ENCODE measurements around the gene PFDN1. TPM values are rescaled to one million over a fixed set of nuclear protein-coding genes. Genes with fewer than 3 reads are reported as not detected.

Gene PFDN1
- total and polyA plus RNA-seq, 2 experiments from 2014 or later: 119 to 256 TPM

- no peak for TF ChIP-seq ZNF462 (CRISPR knock-in tag; IDR thresholded peaks at IDR 0.05)
- TF ChIP-seq, protein P1, sequence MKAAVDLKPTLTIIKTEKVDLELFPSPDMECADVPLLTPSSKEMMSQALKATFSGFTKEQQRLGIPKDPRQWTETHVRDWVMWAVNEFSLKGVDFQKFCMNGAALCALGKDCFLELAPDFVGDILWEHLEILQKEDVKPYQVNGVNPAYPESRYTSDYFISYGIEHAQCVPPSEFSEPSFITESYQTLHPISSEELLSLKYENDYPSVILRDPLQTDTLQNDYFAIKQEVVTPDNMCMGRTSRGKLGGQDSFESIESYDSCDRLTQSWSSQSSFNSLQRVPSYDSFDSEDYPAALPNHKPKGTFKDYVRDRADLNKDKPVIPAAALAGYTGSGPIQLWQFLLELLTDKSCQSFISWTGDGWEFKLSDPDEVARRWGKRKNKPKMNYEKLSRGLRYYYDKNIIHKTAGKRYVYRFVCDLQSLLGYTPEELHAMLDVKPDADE (IDR thresholded peaks at IDR 0.05): no peak
Measured at GRCh38 chr5:140331638-140332037, 28.7 kb upstream of the PFDN1 start (continued).

DNA sequence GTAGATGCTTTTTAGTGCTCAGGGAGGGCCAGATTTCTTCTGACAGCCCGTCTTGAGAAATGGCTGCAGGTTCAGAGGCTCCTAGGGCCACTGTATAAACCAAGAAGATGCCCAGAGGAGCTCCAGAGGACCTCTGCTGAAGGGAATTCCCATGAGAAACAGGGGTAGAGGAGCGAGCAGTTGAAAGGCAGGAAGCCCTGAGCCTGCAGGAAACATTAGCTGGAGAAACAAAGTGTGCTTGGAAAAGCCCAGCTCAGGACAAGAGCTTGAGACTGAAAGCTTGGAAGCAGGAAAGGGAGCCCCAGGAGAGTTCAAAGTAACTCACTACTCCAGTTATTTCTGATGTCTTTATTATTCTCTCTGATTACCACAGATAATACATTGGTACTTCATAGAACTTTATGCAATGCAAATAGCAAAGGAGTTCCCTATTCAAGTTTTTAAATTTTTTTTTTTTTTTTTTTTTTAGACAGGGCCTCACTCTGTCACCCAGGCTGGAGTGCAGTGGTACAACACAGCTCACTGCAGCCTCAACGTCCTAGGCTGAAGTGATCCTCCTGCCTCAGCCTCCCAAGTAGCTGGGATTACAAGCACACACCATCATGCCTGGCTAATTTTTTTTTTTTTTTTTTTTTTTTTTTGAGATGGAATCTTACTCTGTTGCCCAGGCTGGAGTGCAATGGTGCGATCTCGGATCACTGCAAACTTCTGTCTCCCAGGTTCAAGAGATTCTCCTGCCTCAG, 27.0 kb upstream of the PFDN1 start:
- H3K4me1 Mint-ChIP-seq: peaks cover 16% of the 10 kb centered on the region
- TF ChIP-seq CTCF (conservative IDR thresholded peaks at IDR 0.05; ENCODE audit: low read depth in 2 of 2): no peak
- no peak for TF ChIP-seq POLR2AphosphoS5 (IDR thresholded peaks at IDR 0.05; ENCODE audit: low read depth)
- no peak for TF ChIP-seq EZH2phosphoT487 (IDR thresholded peaks at IDR 0.05; ENCODE audit: unreplicated experiment)
- TF ChIP-seq, protein P2, sequence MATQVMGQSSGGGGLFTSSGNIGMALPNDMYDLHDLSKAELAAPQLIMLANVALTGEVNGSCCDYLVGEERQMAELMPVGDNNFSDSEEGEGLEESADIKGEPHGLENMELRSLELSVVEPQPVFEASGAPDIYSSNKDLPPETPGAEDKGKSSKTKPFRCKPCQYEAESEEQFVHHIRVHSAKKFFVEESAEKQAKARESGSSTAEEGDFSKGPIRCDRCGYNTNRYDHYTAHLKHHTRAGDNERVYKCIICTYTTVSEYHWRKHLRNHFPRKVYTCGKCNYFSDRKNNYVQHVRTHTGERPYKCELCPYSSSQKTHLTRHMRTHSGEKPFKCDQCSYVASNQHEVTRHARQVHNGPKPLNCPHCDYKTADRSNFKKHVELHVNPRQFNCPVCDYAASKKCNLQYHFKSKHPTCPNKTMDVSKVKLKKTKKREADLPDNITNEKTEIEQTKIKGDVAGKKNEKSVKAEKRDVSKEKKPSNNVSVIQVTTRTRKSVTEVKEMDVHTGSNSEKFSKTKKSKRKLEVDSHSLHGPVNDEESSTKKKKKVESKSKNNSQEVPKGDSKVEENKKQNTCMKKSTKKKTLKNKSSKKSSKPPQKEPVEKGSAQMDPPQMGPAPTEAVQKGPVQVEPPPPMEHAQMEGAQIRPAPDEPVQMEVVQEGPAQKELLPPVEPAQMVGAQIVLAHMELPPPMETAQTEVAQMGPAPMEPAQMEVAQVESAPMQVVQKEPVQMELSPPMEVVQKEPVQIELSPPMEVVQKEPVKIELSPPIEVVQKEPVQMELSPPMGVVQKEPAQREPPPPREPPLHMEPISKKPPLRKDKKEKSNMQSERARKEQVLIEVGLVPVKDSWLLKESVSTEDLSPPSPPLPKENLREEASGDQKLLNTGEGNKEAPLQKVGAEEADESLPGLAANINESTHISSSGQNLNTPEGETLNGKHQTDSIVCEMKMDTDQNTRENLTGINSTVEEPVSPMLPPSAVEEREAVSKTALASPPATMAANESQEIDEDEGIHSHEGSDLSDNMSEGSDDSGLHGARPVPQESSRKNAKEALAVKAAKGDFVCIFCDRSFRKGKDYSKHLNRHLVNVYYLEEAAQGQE (IDR thresholded peaks at IDR 0.05; ENCODE audit: unreplicated experiment): no peak
- TF ChIP-seq ZNF331 (CRISPR knock-in tag; IDR thresholded peaks at IDR 0.05; ENCODE audit: low read depth): no peak
- no peak for TF ChIP-seq ZNF114 (CRISPR knock-in tag; IDR thresholded peaks at IDR 0.05)
- TF ChIP-seq JUNB (IDR thresholded peaks at IDR 0.05; ENCODE audit: unreplicated experiment): no peak
- TF ChIP-seq CREB1 (CRISPR knock-in tag; IDR thresholded peaks at IDR 0.05; ENCODE audit: low read depth): no peak
- TF ChIP-seq, protein P1 (IDR thresholded peaks at IDR 0.05): no peak

More for the DNA sequence above, 27.0 kb upstream of the PFDN1 start:
- DNase-seq (ENCODE audit: low spot score): peak; percentile 14
- Mint-ChIP-seq H3K27me3 (ENCODE audit: insufficient read depth, low read depth, poor library complexity) (peaks cover 6% of the 10 kb centered on the region), H3K9me3 (no peaks in the 10 kb centered on the region), H3K27ac (no peak overlapping the region; the same call in 1 of the 2 replicates), H3K36me3 (ENCODE audit: low read depth) (peaks cover 6% of the 10 kb centered on the region; the same call in 2 of the 3 replicates), H3K4me3 (no peak overlapping the region)
- ATAC-seq: peak; percentile 39; the same call in 2 of the 3 replicates
- peak overlapping the region; percentile 59; the same call in 1 of the 2 replicates for H3K27ac ChIP-seq (ENCODE audit: low read depth)
- H3F3A ChIP-seq (replicated peaks; ENCODE audit: low read depth): no peaks in the 10 kb centered on the region
- no peaks in the 10 kb centered on the region for H3K79me2 ChIP-seq (replicated peaks; ENCODE audit: insufficient read depth)
- H3K36me3 ChIP-seq (ENCODE audit: insufficient read depth): no peaks in the 10 kb centered on the region
- H3K27me3 ChIP-seq (ENCODE audit: insufficient read depth): no peaks in the 10 kb centered on the region
- no peaks in the 10 kb centered on the region for H4K20me1 ChIP-seq (replicated peaks; ENCODE audit: insufficient read depth)
- H3K4me1 ChIP-seq (ENCODE audit: insufficient read depth): peaks cover 5% of the 10 kb centered on the region; the same call in 1 of the 2 replicates
- no peak overlapping the region for H3K4me3 ChIP-seq
- no peaks in the 10 kb centered on the region for H3K9me2 ChIP-seq (ENCODE audit: insufficient read depth)
- H2AFZ ChIP-seq: peak overlapping the region; percentile 84
- no peak overlapping the region for H3K4me2 ChIP-seq

All from GM23338 (cell line).